ENCODE data around the gene KLRG1.

Gene KLRG1

GRCh38 chr12:9051158-9051550 is 61.8 kb downstream of the KLRG1 start:
- H3K27ac ChIP-seq = no peak overlapping the region
- TF ChIP-seq CTCF (IDR thresholded peaks at IDR 0.05) (no peak), ZFX (IDR thresholded peaks at IDR 0.05; ENCODE audit: borderline replicate concordance) (no peak)

- TF ChIP-seq ZFX (IDR thresholded peaks at IDR 0.05; ENCODE audit: borderline replicate concordance) (no peak), CTCF (IDR thresholded peaks at IDR 0.05) (no peak)
- H3K27ac ChIP-seq = no peak overlapping the region
These were observed 63.3 kb downstream of the KLRG1 start for GRCh38 chr12:9052610-9053009.
